MM.1S (cell line): ENCODE measurements around the gene EHBP1.

Source experiments
- CTCF ChIP-seq: fragments of 300-600 bp; sonication (generic); IDR thresholded peaks from 2 replicates; pipeline ENCODE4 v1.5.1; 2016; ENCODE audit warnings: antibody characterized with exemption, low read length, mixed read lengths
- EZH2 ChIP-seq: fragments of 300-600 bp; sonication (generic); optimal IDR thresholded peaks from 2 replicates; pipeline ENCODE3; 2017; ENCODE audit warnings: low read depth, mild to moderate bottlenecking, antibody characterized with exemption, low read length, mixed read lengths
- EZH2phosphoT487 ChIP-seq: fragments of 300-600 bp; sonication (generic); IDR thresholded peaks from 2 replicates; pipeline ENCODE4 v1.6.1; 2018; ENCODE audit warnings: antibody characterized with exemption, low read length

- TF ChIP-seq CTCF (no peak), EZH2 (no peak), EZH2phosphoT487 (no peak)
Observed at GRCh38 chr2:62743506-62743905, 38.0 kb downstream of the EHBP1 start.
